Vagina (tissue), 2 donors: ENCODE results near the gene CSNK2B. TPM values are rescaled to one million over a fixed set of nuclear protein-coding genes. Genes with fewer than 3 reads are reported as not detected.

ENCODE experiments used
- DNase-seq, 2 donors: peaks; one replicate each; pipeline ENCODE4 v3.0.0-alpha.2; 2017; ENCODE audit errors: extremely low spot score in 2 of 2
- H3K27ac ChIP-seq: fragments of 200-600 bp; sonication (generic); one replicate; pipeline ENCODE4 v1.5.1; 2019
- H3K27me3 ChIP-seq: fragments of 200-600 bp; sonication (generic); one replicate; pipeline ENCODE4 v1.5.1; 2019
- H3K36me3 ChIP-seq, 2 donors: fragments of 200-600 bp; sonication (generic); one replicate each; pipeline ENCODE4 v1.5.1; 2017 to 2019
- H3K4me1 ChIP-seq: fragments of 200-600 bp; sonication (generic); one replicate; pipeline ENCODE4 v1.5.1; 2019
- H3K4me3 ChIP-seq, 2 donors: fragments of 200-600 bp; sonication (generic); 1 replicate in 1 of 2; 2 replicates in 1 of 2; pipeline ENCODE4 v1.5.1; 2016 to 2019
- H3K9me3 ChIP-seq: fragments of 200-600 bp; sonication (generic); one replicate; pipeline ENCODE4 v1.5.1; 2019
- POLR2A ChIP-seq, 2 donors: fragments of 450-650 bp; IDR thresholded peaks; one replicate each; pipeline ENCODE4 v1.6.1; 2017; ENCODE audit warnings: antibody characterized with exemption in 2 of 2, mild to moderate bottlenecking in 2 of 2, moderate library complexity in 2 of 2
- POLR2AphosphoS5 ChIP-seq, 2 donors: sonication (generic); formaldehyde crosslinking; IDR thresholded peaks; one replicate each; pipeline ENCODE4 v1.9.0; 2017; ENCODE audit warnings: antibody characterized with exemption in 2 of 2, mild to moderate bottlenecking in 2 of 2, low read depth in 1 of 2; ENCODE audit not compliant: insufficient read depth in 1 of 2
- intact Hi-C: fragments of 100-400 bp; cut with DNase I; formaldehyde crosslinking; loops from one replicate; pipeline ENCODE4 v1.15.1; 2023
- total RNA-seq: library from RNA; depleted of rRNA; stranded (reverse); fragments of >200 nt; gene quantifications from one replicate; pipeline ENCODE4 v1.2.3, GENCODE V29; 2016
- TF ChIP-seq, protein P1 (sequence below), 3 experiments: fragments of 450-650 bp in 2 of 3; fragments of 200-600 bp in 1 of 3; sonication (generic) in 1 of 3; IDR thresholded peaks; one replicate each; pipeline ENCODE4 v1.5.1; 2017 to 2019; ENCODE audit warnings: antibody characterized with exemption in 3 of 3, mild to moderate bottlenecking in 2 of 3, moderate library complexity in 2 of 3

Gene CSNK2B
- total RNA-seq, 1 donor from 2014 or later, result 219 TPM

GRCh38 chr6:31711233-31711632 is 45.4 kb downstream of the CSNK2B start:
- DNase-seq, result no peak
- Histone ChIP-seq H3K36me3 (no peaks in the 10 kb centered on the region), H3K27me3 (no peaks in the 10 kb centered on the region), H3K4me1 (peaks cover 14% of the 10 kb centered on the region), H3K4me3 (no peak overlapping the region), H3K9me3 (no peaks in the 10 kb centered on the region), H3K27ac (no peak overlapping the region)
- intact Hi-C loops, result no loop called here
- TF ChIP-seq, protein P1, sequence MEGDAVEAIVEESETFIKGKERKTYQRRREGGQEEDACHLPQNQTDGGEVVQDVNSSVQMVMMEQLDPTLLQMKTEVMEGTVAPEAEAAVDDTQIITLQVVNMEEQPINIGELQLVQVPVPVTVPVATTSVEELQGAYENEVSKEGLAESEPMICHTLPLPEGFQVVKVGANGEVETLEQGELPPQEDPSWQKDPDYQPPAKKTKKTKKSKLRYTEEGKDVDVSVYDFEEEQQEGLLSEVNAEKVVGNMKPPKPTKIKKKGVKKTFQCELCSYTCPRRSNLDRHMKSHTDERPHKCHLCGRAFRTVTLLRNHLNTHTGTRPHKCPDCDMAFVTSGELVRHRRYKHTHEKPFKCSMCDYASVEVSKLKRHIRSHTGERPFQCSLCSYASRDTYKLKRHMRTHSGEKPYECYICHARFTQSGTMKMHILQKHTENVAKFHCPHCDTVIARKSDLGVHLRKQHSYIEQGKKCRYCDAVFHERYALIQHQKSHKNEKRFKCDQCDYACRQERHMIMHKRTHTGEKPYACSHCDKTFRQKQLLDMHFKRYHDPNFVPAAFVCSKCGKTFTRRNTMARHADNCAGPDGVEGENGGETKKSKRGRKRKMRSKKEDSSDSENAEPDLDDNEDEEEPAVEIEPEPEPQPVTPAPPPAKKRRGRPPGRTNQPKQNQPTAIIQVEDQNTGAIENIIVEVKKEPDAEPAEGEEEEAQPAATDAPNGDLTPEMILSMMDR (IDR thresholded peaks at IDR 0.05), result no peak
- TF ChIP-seq POLR2AphosphoS5 (IDR thresholded peaks at IDR 0.05; ENCODE audit: insufficient read depth in 1 of 2, low read depth in 1 of 2) (peak in 1 of 2 donors; percentile 25), POLR2A (IDR thresholded peaks at IDR 0.05) (no peak)

- H3K36me3 ChIP-seq, result no peaks in the 10 kb centered on the region
- H3K9me3 ChIP-seq, result no peaks in the 10 kb centered on the region
- intact Hi-C loops, result no loop called here
- TF ChIP-seq POLR2A (IDR thresholded peaks at IDR 0.05), result no peak
- DNase-seq, result no peak
- H3K27me3 ChIP-seq, result no peaks in the 10 kb centered on the region
- H3K27ac ChIP-seq, result no peak overlapping the region
- H3K4me3 ChIP-seq, result no peak overlapping the region
- peaks cover 14% of the 10 kb centered on the region for H3K4me1 ChIP-seq
Observed at GRCh38 chr6:31712296-31712695, 46.4 kb downstream of the CSNK2B start.

- TF ChIP-seq POLR2A (IDR thresholded peaks at IDR 0.05) (no peak), POLR2AphosphoS5 (IDR thresholded peaks at IDR 0.05; ENCODE audit: insufficient read depth in 1 of 2, low read depth in 1 of 2) (no peak)
- TF ChIP-seq, protein P1 (IDR thresholded peaks at IDR 0.05), result no peak
- Histone ChIP-seq H3K4me1 (peaks cover 14% of the 10 kb centered on the region), H3K4me3 (no peak overlapping the region), H3K9me3 (no peaks in the 10 kb centered on the region), H3K27ac (no peak overlapping the region), H3K36me3 (no peaks in the 10 kb centered on the region), H3K27me3 (no peaks in the 10 kb centered on the region)
- DNase-seq, result no peak
- intact Hi-C loops, result no loop called here
Observed at GRCh38 chr6:31713465-31713864, 47.6 kb downstream of the CSNK2B start.

- Histone ChIP-seq H3K9me3 (no peaks in the 10 kb centered on the region), H3K27me3 (no peaks in the 10 kb centered on the region), H3K36me3 (no peaks in the 10 kb centered on the region), H3K4me1 (peaks cover 21% of the 10 kb centered on the region), H3K4me3 (no peak overlapping the region), H3K27ac (peak overlapping the region; percentile 22)
- intact Hi-C loops, result no loop called here
- DNase-seq, result no peak
- TF ChIP-seq, protein P1 (IDR thresholded peaks at IDR 0.05), result no peak
- TF ChIP-seq POLR2A (IDR thresholded peaks at IDR 0.05) (no peak), POLR2AphosphoS5 (IDR thresholded peaks at IDR 0.05; ENCODE audit: insufficient read depth in 1 of 2, low read depth in 1 of 2) (no peak)
Observed at GRCh38 chr6:31713991-31714684, 48.3 kb downstream of the CSNK2B start.

GRCh38 chr6:31715022-31715958 is 49.4 kb downstream of the CSNK2B start, which contains the start of gene LY6G6D:
Gene LY6G6D, plus strand, starts transcription at chr6:31715348. Its CDS starts 8 bp downstream, at chr6:31715356.
- Histone ChIP-seq H3K27me3 (no peaks in the 10 kb centered on the region), H3K4me3 (no peak within 1 kb of the TSS), H3K4me1 (peaks cover 21% of the 10 kb centered on the region), H3K27ac (peak within 1 kb of the TSS; percentile 43), H3K9me3 (no peaks in the 10 kb centered on the region), H3K36me3 (no peaks in the 10 kb centered on the region)
- no peak for DNase-seq
- TF ChIP-seq, protein P1 (IDR thresholded peaks at IDR 0.05), result no peak
- TF ChIP-seq POLR2AphosphoS5 (IDR thresholded peaks at IDR 0.05; ENCODE audit: insufficient read depth in 1 of 2, low read depth in 1 of 2), result no peak
- no peak for TF ChIP-seq POLR2A (IDR thresholded peaks at IDR 0.05)
- intact Hi-C loops, result no loop called here
